IMR-90 (cell line): ENCODE measurements around the gene LY6G6D. TPM values are rescaled to one million over a fixed set of nuclear protein-coding genes. Genes with fewer than 3 reads are reported as not detected.

Source experiments
- ATAC-seq: fragments of 200-7000 bp; cut with Tn5 transposase; 2 replicates; pipeline ENCODE4 v1.9.1; 2020; ENCODE audit warnings: low read depth, mild to moderate bottlenecking, moderate library complexity
- BruUV-seq: library from RNA; stranded (reverse); fragments of 400-500 nt; replicated peaks from 2 replicates; lab custom pipeline; 2021; lab: Mats Ljungman, UMichigan
- CTCF ChIA-PET: fragments of 300-600 bp; formaldehyde crosslinking; extraction: SDS; loops from one replicate; lab custom pipeline; 2021; ENCODE audit warnings: antibody characterized with exemption; lab: Yijun Ruan, JAX
- POLR2A ChIA-PET: fragments of 300-600 bp; sonication (Branson Sonifier 250); formaldehyde crosslinking; loops from one replicate; lab custom pipeline; 2022; ENCODE audit warnings: antibody characterized with exemption; ENCODE audit not compliant: unreplicated experiment; lab: Charles Lee
- DNase-seq: peaks from one replicate; pipeline ENCODE4 v3.0.0; 2013
- H2AFZ ChIP-seq: replicated peaks from 2 replicates; pipeline ENCODE3; 2013; ENCODE audit warnings: low read length, mild to moderate bottlenecking; ENCODE audit not compliant: poor library complexity
- H2AK5ac ChIP-seq: 2 replicates; pipeline ENCODE4 v1.6.1; 2013; ENCODE audit warnings: low read depth, low read length, inconsistent platforms
- H2AK9ac ChIP-seq: replicated peaks from 2 replicates; pipeline ENCODE3; 2013; ENCODE audit warnings: mild to moderate bottlenecking, low read depth, low read length, moderate library complexity; ENCODE audit not compliant: poor library complexity
- H2BK120ac ChIP-seq: 2 replicates; pipeline ENCODE4 v1.6.1; 2013; ENCODE audit warnings: low read depth, low read length, inconsistent platforms
- H2BK15ac ChIP-seq: 3 replicates; pipeline ENCODE4 v1.6.1; 2013; ENCODE audit warnings: low read depth, low read length, inconsistent platforms
- H2BK20ac ChIP-seq: 2 replicates; pipeline ENCODE4 v1.6.1; 2013; ENCODE audit warnings: low read depth, mild to moderate bottlenecking, inconsistent platforms, low read length, moderate library complexity
- H2BK5ac ChIP-seq: 2 replicates; pipeline ENCODE4 v1.6.1; 2013; ENCODE audit warnings: mild to moderate bottlenecking, low read depth, low read length, inconsistent platforms; ENCODE audit not compliant: poor library complexity, severe bottlenecking
- H3K14ac ChIP-seq: replicated peaks from 2 replicates; pipeline ENCODE4 v1.6.1; 2013; ENCODE audit warnings: low read depth, low read length, inconsistent platforms
- H3K18ac ChIP-seq: 2 replicates; pipeline ENCODE4 v1.6.1; 2013; ENCODE audit warnings: low read depth, low read length, control low read depth
- H3K23ac ChIP-seq: 2 replicates; pipeline ENCODE4 v1.6.1; 2013; ENCODE audit warnings: low read depth, low read length, inconsistent platforms
- H3K27ac ChIP-seq: 2 replicates; pipeline ENCODE4 v1.5.1; 2013; ENCODE audit warnings: mild to moderate bottlenecking, control low read depth, low read length; ENCODE audit not compliant: insufficient read depth
- H3K27me3 ChIP-seq: 2 replicates; pipeline ENCODE4 v1.6.1; 2013; ENCODE audit warnings: low read length; ENCODE audit not compliant: control insufficient read depth, insufficient read depth
- H3K36me3 ChIP-seq: 2 replicates; pipeline ENCODE4 v1.6.1; 2013; ENCODE audit warnings: low read length, mixed read lengths; ENCODE audit not compliant: control insufficient read depth, insufficient read depth
- H3K4ac ChIP-seq: 2 replicates; pipeline ENCODE4 v1.6.1; 2013; ENCODE audit warnings: low read depth, low read length, inconsistent platforms
- H3K4me1 ChIP-seq: 2 replicates; pipeline ENCODE4 v1.6.1; 2013; ENCODE audit warnings: low read length, mixed read lengths; ENCODE audit not compliant: control insufficient read depth, insufficient read depth
- H3K4me2 ChIP-seq: 2 replicates; pipeline ENCODE4 v1.6.1; 2013; ENCODE audit warnings: low read depth, mild to moderate bottlenecking, control low read depth, low read length, moderate library complexity
- H3K4me3 ChIP-seq: 2 replicates; pipeline ENCODE4 v1.5.1; 2013; ENCODE audit warnings: low read depth, mild to moderate bottlenecking, control low read depth, low read length, moderate library complexity; ENCODE audit not compliant: insufficient read depth
- H3K56ac ChIP-seq: 2 replicates; pipeline ENCODE4 v1.6.1; 2013; ENCODE audit warnings: low read length, inconsistent platforms; ENCODE audit not compliant: insufficient read depth; ENCODE audit errors: extremely low read depth
- H3K79me1 ChIP-seq, 2 experiments: 2 replicates each; pipeline ENCODE4 v1.6.1; 2013; ENCODE audit warnings: low read length in 2 of 2, inconsistent platforms in 1 of 2, low read depth in 1 of 2
- H3K9ac ChIP-seq: 2 replicates; pipeline ENCODE4 v1.6.1; 2013; ENCODE audit warnings: low read depth, low read length, control low read depth
- H3K9me1 ChIP-seq: 2 replicates; pipeline ENCODE4 v1.6.1; 2013; ENCODE audit warnings: low read length, inconsistent platforms; ENCODE audit not compliant: insufficient read depth
- H3K9me3 ChIP-seq: 2 replicates; pipeline ENCODE4 v1.6.1; 2013; ENCODE audit warnings: low read length; ENCODE audit not compliant: control insufficient read depth, insufficient read depth
- H4K20me1 ChIP-seq: 2 replicates; pipeline ENCODE4 v1.6.1; 2013; ENCODE audit warnings: low read length, inconsistent platforms; ENCODE audit not compliant: insufficient read depth
- H4K5ac ChIP-seq: 2 replicates; pipeline ENCODE4 v1.6.1; 2013; ENCODE audit warnings: mild to moderate bottlenecking, low read depth, low read length, control low read depth
- H4K8ac ChIP-seq, 2 experiments: 2 replicates each; pipeline ENCODE4 v1.6.1; 2013; ENCODE audit warnings: low read depth in 2 of 2, low read length in 2 of 2, control low read depth in 1 of 2, inconsistent platforms in 1 of 2
- H4K91ac ChIP-seq: 2 replicates; pipeline ENCODE4 v1.6.1; 2013; ENCODE audit warnings: low read depth, low read length, inconsistent platforms; ENCODE audit not compliant: insufficient read depth
- BHLHE40 ChIP-seq: fragments of 150-350 bp; IDR thresholded peaks from 2 replicates; pipeline ENCODE4 v1.6.1; 2016; ENCODE audit warnings: mild to moderate bottlenecking, low read depth, low read length
- MAFK ChIP-seq: IDR thresholded peaks from 2 replicates; pipeline ENCODE4 v1.6.1; 2012; ENCODE audit warnings: low read depth, low read length, improper control_type of control experiment
- NFE2L2 ChIP-seq: fragments of 150-350 bp; IDR thresholded peaks from 2 replicates; pipeline ENCODE4 v1.6.1; 2016; ENCODE audit warnings: low read depth, mild to moderate bottlenecking, low read length
- RCOR1 ChIP-seq: IDR thresholded peaks from 2 replicates; pipeline ENCODE4 v1.6.1; 2012; ENCODE audit warnings: mild to moderate bottlenecking, low read length, improper control_type of control experiment; ENCODE audit not compliant: insufficient replicate concordance
- RFX5 ChIP-seq: IDR thresholded peaks from 2 replicates; pipeline ENCODE4 v1.8.0; 2012; ENCODE audit warnings: low read depth, mild to moderate bottlenecking, low read length, moderate library complexity
- SMC3 ChIP-seq: fragments of 150-350 bp; IDR thresholded peaks from 2 replicates; pipeline ENCODE4 v1.6.1; 2016; ENCODE audit warnings: low read depth, mild to moderate bottlenecking, antibody characterized with exemption, low read length, moderate library complexity
- WGBS, 2 experiments: methylation state at CpG; one replicate each; pipeline versions ENCODE4 v1.1.5 to v1.1.7; 2013; ENCODE audit warnings: missing lambda C conversion rate in 2 of 2; ENCODE audit not compliant: insufficient read length in 1 of 2; ENCODE audit errors: extremely low coverage in 2 of 2; 5-methylcytosine and 5-hydroxymethylcytosine counted together
- dilution Hi-C: fragments of 300-500 bp; cut with HindIII; formaldehyde crosslinking; loops from one replicate; pipeline ENCODE4 v1.14.3; 2018; ENCODE audit warnings: low sequenced_read_pairs; ENCODE audit not compliant: unreplicated experiment
- in situ Hi-C: fragments of 300-500 bp; cut with MboI; formaldehyde crosslinking; loops from 3 replicates; pipeline ENCODE4 v1.14.3; 2019; ENCODE audit warnings: low sequenced_read_pairs, inconsistent platforms, mixed read lengths
- intact Hi-C: fragments of 100-400 bp; cut with micrococcal nuclease; formaldehyde crosslinking; loops from 2 replicates; pipeline ENCODE4 v1.10.0; 2022
- polyA plus RNA-seq, 3 experiments: library from polyadenylated mRNA; depleted of rRNA; stranded (reverse); fragments of >200 nt; gene quantifications; 2 replicates each; pipeline ENCODE4 v1.2.3, GENCODE V29; 2012; ENCODE audit warnings: low replicate concordance in 1 of 3
- total RNA-seq: library from RNA; depleted of rRNA; stranded (reverse); fragments of >200 nt; gene quantifications from 2 replicates; pipeline ENCODE4 v1.2.3, GENCODE V29; 2012
- TF ChIP-seq, protein P1 (sequence below): fragments of 150-350 bp; IDR thresholded peaks from 2 replicates; pipeline ENCODE4 v1.6.1; 2016; ENCODE audit warnings: low read depth, mild to moderate bottlenecking, low read length, moderate library complexity, borderline replicate concordance

Gene LY6G6D
- total and polyA plus RNA-seq, 2 of the 4 experiments (the other 2 are of a cell fraction): not detected

DNA sequence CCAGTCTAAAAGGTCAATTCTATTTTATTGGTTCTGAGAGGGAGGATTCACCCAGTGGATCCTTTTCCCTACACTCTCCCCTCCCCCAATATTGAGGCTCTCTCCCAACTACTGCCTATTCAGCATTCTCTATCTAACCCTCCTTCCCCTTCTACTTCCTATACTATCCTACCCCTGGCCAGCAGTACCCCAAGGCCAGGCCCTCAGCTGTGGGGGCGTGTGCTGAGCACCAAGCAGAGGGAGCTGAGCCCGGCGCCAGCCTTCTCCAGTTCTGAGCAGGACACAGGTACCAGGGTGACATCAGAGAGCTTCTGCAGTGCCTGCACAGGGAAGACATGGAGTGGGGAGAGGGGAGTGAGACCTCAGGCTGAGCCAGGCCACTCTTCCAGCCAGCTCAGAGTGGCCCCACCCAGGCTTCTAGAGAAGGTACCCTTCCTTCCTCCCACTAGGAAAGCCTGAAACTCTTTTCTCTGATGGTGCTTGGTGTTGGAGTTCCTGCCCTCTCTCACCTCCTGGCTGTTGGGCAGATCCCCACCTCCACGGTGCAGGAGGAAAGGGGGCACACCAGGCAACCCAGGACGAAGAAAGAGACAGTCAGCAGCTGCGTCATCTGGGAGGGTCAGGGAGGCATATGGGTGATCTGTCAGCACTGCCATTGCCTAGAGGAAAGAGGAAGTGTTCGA lies 12.0 kb downstream of the LY6G6D start:
- no peak overlapping the region for H4K91ac ChIP-seq
- peaks cover 17% of the 10 kb centered on the region for H4K20me1 ChIP-seq
- ChIA-PET POLR2A (no interaction called here), CTCF (no interaction called here)
- no peak for ATAC-seq
- no peak overlapping the region for H3K9ac ChIP-seq
- no peak overlapping the region for H3K4me3 ChIP-seq
- H3K36me3 ChIP-seq: peaks cover 33% of the 10 kb centered on the region
- no peak overlapping the region for H3K27ac ChIP-seq
- DNase-seq: no peak
- no peak overlapping the region for H4K5ac ChIP-seq
- H2AFZ ChIP-seq: no peak overlapping the region
- in situ Hi-C loops (no loop called here), intact Hi-C loops (no loop called here), dilution Hi-C loops (no loop called here)
- no peaks in the 10 kb centered on the region for H3K9me3 ChIP-seq
- TF ChIP-seq RFX5: no peak
- TF ChIP-seq SMC3: no peak
- TF ChIP-seq MAFK: no peak
- TF ChIP-seq, protein P1, sequence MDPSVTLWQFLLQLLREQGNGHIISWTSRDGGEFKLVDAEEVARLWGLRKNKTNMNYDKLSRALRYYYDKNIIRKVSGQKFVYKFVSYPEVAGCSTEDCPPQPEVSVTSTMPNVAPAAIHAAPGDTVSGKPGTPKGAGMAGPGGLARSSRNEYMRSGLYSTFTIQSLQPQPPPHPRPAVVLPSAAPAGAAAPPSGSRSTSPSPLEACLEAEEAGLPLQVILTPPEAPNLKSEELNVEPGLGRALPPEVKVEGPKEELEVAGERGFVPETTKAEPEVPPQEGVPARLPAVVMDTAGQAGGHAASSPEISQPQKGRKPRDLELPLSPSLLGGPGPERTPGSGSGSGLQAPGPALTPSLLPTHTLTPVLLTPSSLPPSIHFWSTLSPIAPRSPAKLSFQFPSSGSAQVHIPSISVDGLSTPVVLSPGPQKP: no peak
- TF ChIP-seq RCOR1: no peak
- no peak for TF ChIP-seq BHLHE40
- TF ChIP-seq NFE2L2: no peak
- no peak overlapping the region for H3K14ac ChIP-seq
- peaks cover 3% of the 10 kb centered on the region for H3K4me1 ChIP-seq
- BruUV-seq: no TSS peak
- H4K8ac ChIP-seq: no peak overlapping the region
- H3K4ac ChIP-seq: no peak overlapping the region
- H2BK5ac ChIP-seq: no peak overlapping the region
- H3K27me3 ChIP-seq: no peaks in the 10 kb centered on the region
- H2BK15ac ChIP-seq: no peak overlapping the region
- H3K79me1 ChIP-seq: peaks cover 0 to 34% of the 10 kb centered on the region in 2 experiments; a peak in 2 of 4 replicates
- H2AK9ac ChIP-seq: no peak overlapping the region
- 92% methylated on average over 2 of the region's 7 CpGs; no CpG with 5 or more reads in 1 of the 2 experiments for WGBS, 2 experiments
- H2AK5ac ChIP-seq: no peak overlapping the region
- H3K4me2 ChIP-seq: no peak overlapping the region
- no peak overlapping the region for H2BK20ac ChIP-seq
- H2BK120ac ChIP-seq: no peak overlapping the region
- no peak overlapping the region for H3K56ac ChIP-seq
- no peaks in the 10 kb centered on the region for H3K9me1 ChIP-seq
- no peak overlapping the region; the same call in 1 of the 2 replicates for H3K23ac ChIP-seq
- H3K18ac ChIP-seq: no peak overlapping the region
